ENCODE results near the gene ZNF423.

- no peak for TF ChIP-seq POLR2AphosphoS5 (IDR thresholded peaks at IDR 0.05)
- TF ChIP-seq CTCF (IDR thresholded peaks at IDR 0.05; ENCODE audit: poor library complexity, severe bottlenecking) = no peak
- no peak for TF ChIP-seq EZH2 (IDR thresholded peaks at IDR 0.05; ENCODE audit: borderline replicate concordance, insufficient read depth, low read length, poor library complexity, severe bottlenecking)
- no peak for TF ChIP-seq MXI1 (conservative IDR thresholded peaks at IDR 0.05; ENCODE audit: poor library complexity, severe bottlenecking)
- no peak for TF ChIP-seq SMC3 (conservative IDR thresholded peaks at IDR 0.05; ENCODE audit: poor library complexity)
- TF ChIP-seq TAF1 (IDR thresholded peaks at IDR 0.05; ENCODE audit: low read depth) = no peak
These were observed 185.3 kb downstream of the ZNF423 start for GRCh38 chr16:49670627-49671026.
